Omental fat pad (tissue), 4 donors: ENCODE results near the gene MUC5AC. TPM values are rescaled to one million over a fixed set of nuclear protein-coding genes. Genes with fewer than 3 reads are reported as not detected.
A peak's percentile ranks its signal among the peaks of the same experiment; 100 is the strongest.
"Not testable (repeated sequence)": the region's sequence is repeated elsewhere in the genome, so short reads cannot be mapped to it uniquely, and the experiment has no call there.

Source experiments
- ATAC-seq: fragments of 150-250 bp; one replicate; pipeline ENCODE4 v1.9.1; 2016; ENCODE audit warnings: mild to moderate bottlenecking, moderate library complexity; ENCODE audit not compliant: low FRiP score
- DNase-seq: peaks from one replicate; pipeline ENCODE4 v3.0.0-alpha.2; 2019; ENCODE audit warnings: low spot score
- total RNA-seq, 4 donors: library from RNA; depleted of rRNA; stranded (reverse); fragments of >200 nt; gene quantifications; one replicate each; pipeline ENCODE4 v1.1.0, GENCODE V29; 2016
- TF ChIP-seq, protein P1 (sequence below), 3 donors: fragments of 450-650 bp; IDR thresholded peaks; one replicate each; pipeline ENCODE4 v1.5.1; 2016 to 2017; ENCODE audit warnings: antibody characterized with exemption in 3 of 3, mild to moderate bottlenecking in 3 of 3, moderate library complexity in 2 of 3

MUC5AC gene
- total RNA-seq, 4 donors from 2014 or later: not detected

DNA sequence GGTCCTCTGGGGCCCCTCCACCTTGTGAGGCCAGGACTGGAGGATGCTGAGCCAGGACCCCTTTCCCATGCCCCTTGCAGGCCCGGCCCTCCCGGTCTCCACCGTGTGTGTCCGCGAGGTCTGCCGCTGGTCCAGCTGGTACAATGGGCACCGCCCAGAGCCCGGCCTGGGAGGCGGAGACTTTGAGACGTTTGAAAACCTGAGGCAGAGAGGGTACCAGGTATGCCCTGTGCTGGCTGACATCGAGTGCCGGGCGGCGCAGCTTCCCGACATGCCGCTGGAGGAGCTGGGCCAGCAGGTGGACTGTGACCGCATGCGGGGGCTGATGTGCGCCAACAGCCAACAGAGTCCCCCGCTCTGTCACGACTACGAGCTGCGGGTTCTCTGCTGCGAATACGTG lies 83.0 kb downstream of the MUC5AC start:
- TF ChIP-seq, protein P1, sequence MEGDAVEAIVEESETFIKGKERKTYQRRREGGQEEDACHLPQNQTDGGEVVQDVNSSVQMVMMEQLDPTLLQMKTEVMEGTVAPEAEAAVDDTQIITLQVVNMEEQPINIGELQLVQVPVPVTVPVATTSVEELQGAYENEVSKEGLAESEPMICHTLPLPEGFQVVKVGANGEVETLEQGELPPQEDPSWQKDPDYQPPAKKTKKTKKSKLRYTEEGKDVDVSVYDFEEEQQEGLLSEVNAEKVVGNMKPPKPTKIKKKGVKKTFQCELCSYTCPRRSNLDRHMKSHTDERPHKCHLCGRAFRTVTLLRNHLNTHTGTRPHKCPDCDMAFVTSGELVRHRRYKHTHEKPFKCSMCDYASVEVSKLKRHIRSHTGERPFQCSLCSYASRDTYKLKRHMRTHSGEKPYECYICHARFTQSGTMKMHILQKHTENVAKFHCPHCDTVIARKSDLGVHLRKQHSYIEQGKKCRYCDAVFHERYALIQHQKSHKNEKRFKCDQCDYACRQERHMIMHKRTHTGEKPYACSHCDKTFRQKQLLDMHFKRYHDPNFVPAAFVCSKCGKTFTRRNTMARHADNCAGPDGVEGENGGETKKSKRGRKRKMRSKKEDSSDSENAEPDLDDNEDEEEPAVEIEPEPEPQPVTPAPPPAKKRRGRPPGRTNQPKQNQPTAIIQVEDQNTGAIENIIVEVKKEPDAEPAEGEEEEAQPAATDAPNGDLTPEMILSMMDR (IDR thresholded peaks at IDR 0.05): no peak
- ATAC-seq (no peak), DNase-seq (no peak)

DNA sequence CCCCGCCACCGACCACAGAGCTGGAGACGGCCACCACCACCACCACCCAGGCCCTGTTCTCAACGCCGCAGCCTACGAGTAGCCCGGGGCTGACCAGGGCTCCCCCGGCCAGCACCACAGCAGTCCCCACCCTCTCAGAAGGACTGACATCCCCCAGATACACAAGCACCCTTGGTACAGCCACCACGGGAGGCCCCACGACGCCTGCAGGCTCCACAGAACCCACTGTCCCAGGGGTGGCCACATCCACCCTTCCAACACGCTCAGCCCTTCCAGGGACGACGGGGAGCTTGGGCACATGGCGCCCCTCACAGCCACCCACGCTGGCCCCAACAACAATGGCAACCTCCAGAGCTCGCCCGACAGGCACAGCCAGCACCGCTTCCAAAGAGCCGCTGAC lies 84.0 kb downstream of the MUC5AC start:
- DNase-seq (no peak), ATAC-seq (peak; percentile 14)
- TF ChIP-seq, protein P1 (IDR thresholded peaks at IDR 0.05): no peak

DNA sequence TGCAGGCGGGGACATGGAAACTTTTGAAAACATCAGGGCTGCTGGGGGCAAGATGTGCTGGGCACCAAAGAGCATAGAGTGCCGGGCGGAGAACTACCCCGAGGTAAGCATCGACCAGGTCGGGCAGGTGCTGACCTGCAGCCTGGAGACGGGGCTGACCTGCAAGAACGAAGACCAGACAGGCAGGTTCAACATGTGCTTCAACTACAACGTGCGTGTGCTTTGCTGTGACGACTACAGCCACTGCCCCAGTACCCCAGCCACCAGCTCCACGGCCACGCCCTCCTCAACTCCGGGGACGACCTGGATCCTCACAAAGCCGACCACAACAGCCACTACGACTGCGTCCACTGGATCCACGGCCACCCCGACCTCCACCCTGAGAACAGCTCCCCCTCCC lies 84.5 kb downstream of the MUC5AC start:
- ATAC-seq: no peak
- TF ChIP-seq, protein P1 (IDR thresholded peaks at IDR 0.05): no peak
- no peak for DNase-seq

DNA sequence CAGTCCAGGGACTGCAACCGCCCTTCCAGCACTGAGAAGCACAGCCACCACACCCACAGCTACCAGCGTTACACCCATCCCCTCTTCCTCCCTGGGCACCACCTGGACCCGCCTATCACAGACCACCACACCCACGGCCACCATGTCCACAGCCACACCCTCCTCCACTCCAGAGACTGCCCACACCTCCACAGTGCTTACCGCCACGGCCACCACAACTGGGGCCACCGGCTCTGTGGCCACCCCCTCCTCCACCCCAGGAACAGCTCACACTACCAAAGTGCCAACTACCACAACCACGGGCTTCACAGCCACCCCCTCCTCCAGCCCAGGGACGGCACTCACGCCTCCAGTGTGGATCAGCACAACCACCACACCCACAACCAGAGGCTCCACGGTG lies 85.0 kb downstream of the MUC5AC start:
- not testable (repeated sequence) for ATAC-seq, DNase-seq

DNA sequence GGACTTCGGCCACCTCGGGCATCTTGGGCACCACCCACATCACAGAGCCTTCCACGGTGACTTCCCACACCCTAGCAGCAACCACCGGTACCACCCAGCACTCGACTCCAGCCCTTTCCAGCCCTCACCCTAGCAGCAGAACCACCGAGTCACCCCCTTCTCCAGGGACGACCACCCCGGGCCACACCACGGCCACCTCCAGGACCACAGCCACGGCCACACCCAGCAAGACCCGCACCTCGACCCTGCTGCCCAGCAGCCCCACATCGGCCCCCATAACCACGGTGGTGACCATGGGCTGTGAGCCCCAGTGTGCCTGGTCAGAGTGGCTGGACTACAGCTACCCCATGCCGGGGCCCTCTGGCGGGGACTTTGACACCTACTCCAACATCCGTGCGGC lies 85.8 kb downstream of the MUC5AC start:
- not testable (repeated sequence) for ATAC-seq, DNase-seq

DNA sequence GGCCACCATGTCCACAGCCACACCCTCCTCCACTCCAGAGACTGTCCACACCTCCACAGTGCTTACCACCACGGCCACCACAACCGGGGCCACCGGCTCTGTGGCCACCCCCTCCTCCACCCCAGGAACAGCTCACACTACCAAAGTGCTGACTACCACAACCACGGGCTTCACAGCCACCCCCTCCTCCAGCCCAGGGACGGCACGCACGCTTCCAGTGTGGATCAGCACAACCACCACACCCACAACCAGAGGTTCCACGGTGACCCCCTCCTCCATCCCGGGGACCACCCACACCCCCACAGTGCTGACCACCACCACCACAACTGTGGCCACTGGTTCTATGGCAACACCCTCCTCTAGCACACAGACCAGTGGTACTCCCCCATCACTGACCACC lies 86.8 kb downstream of the MUC5AC start:
- DNase-seq, ATAC-seq: not testable (repeated sequence)

DNA sequence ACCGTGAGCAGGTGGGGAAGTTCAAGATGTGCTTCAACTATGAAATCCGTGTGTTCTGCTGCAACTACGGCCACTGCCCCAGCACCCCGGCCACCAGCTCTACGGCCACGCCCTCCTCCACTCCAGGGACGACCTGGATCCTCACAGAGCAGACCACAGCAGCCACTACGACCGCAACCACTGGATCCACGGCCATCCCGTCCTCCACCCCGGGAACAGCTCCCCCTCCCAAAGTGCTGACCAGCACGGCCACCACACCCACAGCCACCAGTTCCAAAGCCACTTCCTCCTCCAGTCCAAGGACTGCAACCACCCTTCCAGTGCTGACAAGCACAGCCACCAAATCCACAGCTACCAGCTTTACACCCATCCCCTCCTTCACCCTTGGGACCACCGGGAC lies 88.0 kb downstream of the MUC5AC start:
- ATAC-seq, DNase-seq: not testable (repeated sequence)

DNA sequence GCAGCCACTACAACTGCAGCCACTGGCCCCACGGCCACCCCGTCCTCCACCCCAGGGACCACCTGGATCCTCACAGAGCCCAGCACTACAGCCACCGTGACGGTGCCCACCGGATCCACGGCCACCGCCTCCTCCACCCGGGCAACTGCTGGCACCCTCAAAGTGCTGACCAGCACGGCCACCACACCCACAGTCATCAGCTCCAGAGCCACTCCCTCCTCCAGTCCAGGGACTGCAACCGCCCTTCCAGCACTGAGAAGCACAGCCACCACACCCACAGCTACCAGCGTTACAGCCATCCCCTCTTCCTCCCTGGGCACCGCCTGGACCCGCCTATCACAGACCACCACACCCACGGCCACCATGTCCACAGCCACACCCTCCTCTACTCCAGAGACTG lies 88.5 kb downstream of the MUC5AC start:
- not testable (repeated sequence) for DNase-seq, ATAC-seq

DNA sequence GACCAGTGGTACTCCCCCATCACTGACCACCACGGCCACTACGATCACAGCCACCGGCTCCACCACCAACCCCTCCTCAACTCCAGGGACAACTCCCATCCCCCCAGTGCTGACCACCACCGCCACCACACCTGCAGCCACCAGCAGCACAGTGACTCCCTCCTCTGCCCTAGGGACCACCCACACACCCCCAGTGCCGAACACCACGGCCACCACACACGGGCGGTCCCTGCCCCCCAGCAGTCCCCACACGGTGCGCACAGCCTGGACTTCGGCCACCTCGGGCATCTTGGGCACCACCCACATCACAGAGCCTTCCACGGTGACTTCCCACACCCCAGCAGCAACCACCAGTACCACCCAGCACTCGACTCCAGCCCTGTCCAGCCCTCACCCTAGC lies 89.3 kb downstream of the MUC5AC start:
- not testable (repeated sequence) for ATAC-seq, DNase-seq

DNA sequence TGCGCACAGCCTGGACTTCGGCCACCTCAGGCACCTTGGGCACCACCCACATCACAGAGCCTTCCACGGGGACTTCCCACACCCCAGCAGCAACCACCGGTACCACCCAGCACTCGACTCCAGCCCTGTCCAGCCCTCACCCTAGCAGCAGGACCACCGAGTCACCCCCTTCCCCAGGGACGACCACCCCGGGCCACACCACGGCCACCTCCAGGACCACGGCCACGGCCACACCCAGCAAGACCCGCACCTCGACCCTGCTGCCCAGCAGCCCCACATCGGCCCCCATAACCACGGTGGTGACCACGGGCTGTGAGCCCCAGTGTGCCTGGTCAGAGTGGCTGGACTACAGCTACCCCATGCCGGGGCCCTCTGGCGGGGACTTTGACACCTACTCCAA lies 91.2 kb downstream of the MUC5AC start:
- not testable (repeated sequence) for ATAC-seq, DNase-seq

DNA sequence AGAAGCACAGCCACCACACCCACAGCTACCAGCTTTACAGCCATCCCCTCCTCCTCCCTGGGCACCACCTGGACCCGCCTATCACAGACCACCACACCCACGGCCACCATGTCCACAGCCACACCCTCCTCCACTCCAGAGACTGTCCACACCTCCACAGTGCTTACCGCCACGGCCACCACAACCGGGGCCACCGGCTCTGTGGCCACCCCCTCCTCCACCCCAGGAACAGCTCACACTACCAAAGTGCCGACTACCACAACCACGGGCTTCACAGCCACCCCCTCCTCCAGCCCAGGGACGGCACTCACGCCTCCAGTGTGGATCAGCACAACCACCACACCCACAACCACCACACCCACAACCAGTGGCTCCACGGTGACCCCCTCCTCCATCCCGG lies 92.7 kb downstream of the MUC5AC start:
- not testable (repeated sequence) for ATAC-seq, DNase-seq

Other genes with a start within 250 kb of the MUC5AC start
- gene CHID1, start 247.1 kb upstream of the MUC5AC start, total RNA-seq: 10 to 100 TPM; 56.6 to 90.5 (median 79.8) TPM
- 100 to 1,000 TPM in 2 of 4 donors, 10 to 100 TPM in 2; 68.4 to 126 (median 99.2) TPM for gene AP2A2, start 232.1 kb upstream of the MUC5AC start, total RNA-seq
- gene MUC6, start 121.2 kb upstream of the MUC5AC start, total RNA-seq: not detected
- gene MUC2, start 83.1 kb upstream of the MUC5AC start, total RNA-seq: not detected
- gene MUC5B, start 65.1 kb downstream of the MUC5AC start, total RNA-seq: under 1 TPM in 1 of 4 donors, not detected in 3; 0.44 TPM
- 10 to 100 TPM; 33.6 to 52.8 (median 39.9) TPM for gene TOLLIP, start 151.7 kb downstream of the MUC5AC start, total RNA-seq
- 1 to 10 TPM in 1 of 4 donors, under 1 TPM in 2, not detected in 1; 0.72 to 1.6 (median 0.82) TPM for gene BRSK2, start 232.0 kb downstream of the MUC5AC start, total RNA-seq